ENCODE measurements around the gene GPR82.

The GPR82 gene

GRCh38 chrX:41703574-41704029 lies 20.4 kb upstream of the GPR82 start:
- no peaks in the 10 kb centered on the region for H3K36me3 ChIP-seq
- TF ChIP-seq CTCF (IDR thresholded peaks at IDR 0.05; ENCODE audit: low read depth, low read length): no peak
- H3K9me3 ChIP-seq (ENCODE audit: severe bottlenecking): no peaks in the 10 kb centered on the region
- H3K27me3 ChIP-seq (ENCODE audit: insufficient read depth, low read depth, severe bottlenecking): no peaks in the 10 kb centered on the region
- H3K4me3 ChIP-seq (ENCODE audit: low read depth, low read length): no peak overlapping the region
- no peak overlapping the region for H3K27ac ChIP-seq
- no peak for DNase-seq

- no peak for DNase-seq
- Histone ChIP-seq H3K36me3 (no peaks in the 10 kb centered on the region), H3K4me3 (ENCODE audit: low read depth, low read length) (no peak overlapping the region), H3K27ac (no peak overlapping the region), H3K9me3 (ENCODE audit: severe bottlenecking) (no peaks in the 10 kb centered on the region), H3K27me3 (ENCODE audit: insufficient read depth, low read depth, severe bottlenecking) (no peaks in the 10 kb centered on the region)
- TF ChIP-seq CTCF (IDR thresholded peaks at IDR 0.05; ENCODE audit: low read depth, low read length): no peak
Measured at GRCh38 chrX:41705042-41705441, 18.9 kb upstream of the GPR82 start.

- H3K27me3 ChIP-seq (ENCODE audit: insufficient read depth, low read depth, severe bottlenecking): no peaks in the 10 kb centered on the region
- TF ChIP-seq CTCF (IDR thresholded peaks at IDR 0.05; ENCODE audit: low read depth, low read length): no peak
- no peaks in the 10 kb centered on the region for H3K36me3 ChIP-seq
- no peak for DNase-seq
- no peak overlapping the region for H3K4me3 ChIP-seq (ENCODE audit: low read depth, low read length)
- no peaks in the 10 kb centered on the region for H3K9me3 ChIP-seq (ENCODE audit: severe bottlenecking)
- no peak overlapping the region for H3K27ac ChIP-seq
Measured at GRCh38 chrX:41705680-41706374, 18.2 kb upstream of the GPR82 start.

- Histone ChIP-seq H3K9me3 (ENCODE audit: severe bottlenecking) (no peaks in the 10 kb centered on the region), H3K36me3 (no peaks in the 10 kb centered on the region), H3K4me3 (ENCODE audit: low read depth, low read length) (no peak overlapping the region), H3K27me3 (ENCODE audit: insufficient read depth, low read depth, severe bottlenecking) (no peaks in the 10 kb centered on the region), H3K27ac (no peak overlapping the region)
- TF ChIP-seq CTCF (IDR thresholded peaks at IDR 0.05; ENCODE audit: low read depth, low read length): no peak
- DNase-seq: no peak
Measured at GRCh38 chrX:41707218-41707617, 16.8 kb upstream of the GPR82 start.

GRCh38 chrX:41708486-41708885 lies 15.5 kb upstream of the GPR82 start:
- no peak overlapping the region for H3K27ac ChIP-seq
- DNase-seq: no peak
- no peaks in the 10 kb centered on the region for H3K9me3 ChIP-seq (ENCODE audit: severe bottlenecking)
- no peak overlapping the region for H3K4me3 ChIP-seq (ENCODE audit: low read depth, low read length)
- H3K36me3 ChIP-seq: no peaks in the 10 kb centered on the region
- no peak for TF ChIP-seq CTCF (IDR thresholded peaks at IDR 0.05; ENCODE audit: low read depth, low read length)
- H3K27me3 ChIP-seq (ENCODE audit: insufficient read depth, low read depth, severe bottlenecking): no peaks in the 10 kb centered on the region
